IPS DF 19.7 (cell line): ENCODE measurements around the gene GJB2.

Experiments used
- DNase-seq: peaks from one replicate; pipeline ENCODE4 v3.0.0-alpha.2; 2013; ENCODE audit warnings: low read depth, low spot score

GJB2 gene

GRCh38 chr13:20192836-20193161 is at the start of gene GJB2:
GJB2 (minus strand) TSS chr13:20192938; CDS start chr13:20189581, 3,357 bp downstream.
- DNase-seq = no peak

GRCh38 chr13:20241593-20241992 is 48.9 kb upstream of the GJB2 start:
- no peak for DNase-seq

- no peak for DNase-seq
These were observed 47.0 kb upstream of the GJB2 start for GRCh38 chr13:20239748-20240147.

GRCh38 chr13:20232556-20233277 is 40.0 kb upstream of the GJB2 start:
- DNase-seq = no peak

GRCh38 chr13:20231839-20232555 is 39.3 kb upstream of the GJB2 start, which contains the start of gene GJB6:
GJB6 (minus strand) TSS chr13:20232319; CDS start chr13:20223480, 8,839 bp downstream.
- no peak for DNase-seq

GRCh38 chr13:20230913-20231838 is 38.4 kb upstream of the GJB2 start:
- DNase-seq = no peak

- DNase-seq = no peak
These were observed 35.0 kb upstream of the GJB2 start for GRCh38 chr13:20227730-20228129.

- no peak for DNase-seq
These were observed 34.5 kb upstream of the GJB2 start for GRCh38 chr13:20227288-20227687.

GRCh38 chr13:20222553-20222952 is 29.8 kb upstream of the GJB2 start:
- DNase-seq = no peak

GRCh38 chr13:20221772-20222171 is 29.0 kb upstream of the GJB2 start:
- no peak for DNase-seq

- DNase-seq = no peak
These were observed 26.8 kb upstream of the GJB2 start for GRCh38 chr13:20219577-20219976.

GRCh38 chr13:20217168-20217567 is 24.4 kb upstream of the GJB2 start:
- no peak for DNase-seq

- no peak for DNase-seq
These were observed 17.2 kb upstream of the GJB2 start for GRCh38 chr13:20209948-20210347.

GRCh38 chr13:20206698-20207235 is 14.0 kb upstream of the GJB2 start:
- DNase-seq = no peak

- DNase-seq = no peak
These were observed 13.4 kb upstream of the GJB2 start for GRCh38 chr13:20206065-20206697.

- DNase-seq = no peak
These were observed 6.0 kb upstream of the GJB2 start for GRCh38 chr13:20198781-20199180.

GRCh38 chr13:20197361-20197834 is 4.7 kb upstream of the GJB2 start:
- no peak for DNase-seq

GRCh38 chr13:20195801-20196200 is 3.1 kb upstream of the GJB2 start:
- no peak for DNase-seq

GRCh38 chr13:20193907-20194631 is 1.3 kb upstream of the GJB2 start:
- DNase-seq = no peak

GRCh38 chr13:20193162-20193906 is 596 bp upstream of the GJB2 start:
- DNase-seq = no peak
